SK-N-SH (cell line): Measurements from ENCODE around the gene PRKD2. TPM values are rescaled to one million over a fixed set of nuclear protein-coding genes. Genes with fewer than 3 reads are reported as not detected.
A peak's percentile ranks its signal among the peaks of the same experiment; 100 is the strongest.

ENCODE experiments used
- CTCF ChIA-PET: fragments of 300-600, 350-600 bp; formaldehyde crosslinking; extraction: SDS; loops from one replicate; lab custom pipeline; 2021; lab: Yijun Ruan, JAX
- POLR2A ChIA-PET: fragments of 350-600 bp; sonication (Branson Sonifier 250); formaldehyde crosslinking; extraction: SDS; loops from one replicate; lab custom pipeline; 2020; ENCODE audit warnings: antibody characterized with exemption, inconsistent platforms; lab: Yijun Ruan, JAX
- DNase-seq: peaks from one replicate; pipeline ENCODE4 v3.0.0; 2012
- H2AFZ ChIP-seq: fragments of 200-600 bp; sonication (generic); 2 replicates; pipeline ENCODE4 v1.8.1; 2016; ENCODE audit warnings: antibody characterized with exemption, mild to moderate bottlenecking, low read depth
- H3F3A ChIP-seq: fragments of 200-600 bp; sonication (generic); replicated peaks from 2 replicates; pipeline ENCODE3; 2016; ENCODE audit warnings: antibody characterized with exemption, mild to moderate bottlenecking; ENCODE audit not compliant: insufficient read depth
- H3K27ac ChIP-seq, 2 experiments: fragments of 200-500 bp in 1 of 2; fragments of 200-600 bp in 1 of 2; sonication (Bioruptor generic) in 1 of 2; sonication (generic), shearing (Covaris generic) in 1 of 2; 2 replicates each; pipeline versions ENCODE4 v1.5.1 to v1.6.1; 2014 to 2016; ENCODE audit warnings: low read depth in 2 of 2, inconsistent platforms in 1 of 2, low read length in 1 of 2, mild to moderate bottlenecking in 1 of 2, mixed read lengths in 1 of 2
- H3K27me3 ChIP-seq: fragments of 200-600 bp; sonication (generic), shearing (Covaris generic); 2 replicates; pipeline ENCODE4 v1.6.1; 2016; ENCODE audit warnings: mixed run types; ENCODE audit not compliant: insufficient read depth
- H3K36me3 ChIP-seq, 2 experiments: fragments of 200-500 bp in 1 of 2; fragments of 200-600 bp in 1 of 2; sonication (Bioruptor generic) in 1 of 2; sonication (generic) in 1 of 2; replicated peaks in 1 of 2; 2 replicates each; pipeline versions ENCODE3 to v1.5.1; 2014 to 2016; ENCODE audit warnings: low read length in 1 of 2, mild to moderate bottlenecking in 1 of 2; ENCODE audit not compliant: insufficient read depth in 2 of 2, control insufficient read depth in 1 of 2
- H3K4me1 ChIP-seq, 2 experiments: fragments of 200-500 bp in 1 of 2; fragments of 200-600 bp in 1 of 2; sonication (Bioruptor generic) in 1 of 2; sonication (generic), shearing (Covaris generic) in 1 of 2; 2 replicates each; pipeline versions ENCODE4 v1.5.1 to v1.6.1; 2014 to 2016; ENCODE audit warnings: low read depth in 1 of 2, low read length in 1 of 2, mixed run types in 1 of 2; ENCODE audit not compliant: insufficient read depth in 2 of 2, control insufficient read depth in 1 of 2
- H3K4me2 ChIP-seq: fragments of 200-600 bp; sonication (generic), shearing (Covaris generic); 2 replicates; pipeline ENCODE4 v1.6.1; 2017; ENCODE audit warnings: mixed run types
- H3K4me3 ChIP-seq, 2 experiments: fragments of 200-500 bp in 1 of 2; fragments of 200-600 bp in 1 of 2; sonication (Bioruptor generic) in 1 of 2; sonication (generic), shearing (Covaris generic) in 1 of 2; 2 replicates each; pipeline versions ENCODE4 v1.5.1 to v1.8.1; 2014 to 2016; ENCODE audit warnings: low read depth in 2 of 2, inconsistent platforms in 1 of 2, low read length in 1 of 2, mild to moderate bottlenecking in 1 of 2, mixed read lengths in 1 of 2, moderate library complexity in 1 of 2
- H3K79me2 ChIP-seq: fragments of 200-600 bp; sonication (generic); 2 replicates; pipeline ENCODE4 v1.8.1; 2017; ENCODE audit warnings: mild to moderate bottlenecking; ENCODE audit not compliant: insufficient read depth
- H3K9ac ChIP-seq: fragments of 200-600 bp; sonication (generic); 2 replicates; pipeline ENCODE4 v1.6.1; 2017; ENCODE audit warnings: mixed run types
- H3K9me2 ChIP-seq: fragments of 200-600 bp; sonication (generic); 2 replicates; pipeline ENCODE4 v1.6.1; 2017; ENCODE audit warnings: mixed run types
- H3K9me3 ChIP-seq: fragments of 200-600 bp; sonication (generic); 2 replicates; pipeline ENCODE4 v1.6.1; 2017; ENCODE audit warnings: mixed run types, mild to moderate bottlenecking, moderate library complexity
- H4K20me1 ChIP-seq: fragments of 200-600 bp; sonication (generic); 2 replicates; pipeline ENCODE4 v1.6.1; 2017; ENCODE audit warnings: mild to moderate bottlenecking, mixed run types; ENCODE audit not compliant: insufficient read depth
- CTCF ChIP-seq: fragments of 200-600 bp; sonication (generic); IDR thresholded peaks from 2 replicates; pipeline ENCODE4 v1.6.1; 2017; ENCODE audit warnings: antibody characterized with exemption, mild to moderate bottlenecking, moderate library complexity
- EZH2phosphoT487 ChIP-seq: fragments of 200-600 bp; sonication (generic); IDR thresholded peaks from 2 replicates; pipeline ENCODE4 v1.6.1; 2017; ENCODE audit warnings: low read depth, mixed run types, mild to moderate bottlenecking, antibody characterized with exemption, moderate library complexity, borderline replicate concordance
- FOSL2 ChIP-seq: IDR thresholded peaks from 2 replicates; pipeline ENCODE4 v1.4.0; 2012; ENCODE audit warnings: low read depth, mild to moderate bottlenecking, moderate library complexity, borderline replicate concordance
- FOXJ3 ChIP-seq: sonication (generic); formaldehyde crosslinking; IDR thresholded peaks from 2 replicates; pipeline ENCODE4 v1.5.1; 2020; ENCODE audit warnings: mild to moderate bottlenecking, missing genetic modification reagents
- FOXM1 ChIP-seq: IDR thresholded peaks from 2 replicates; pipeline ENCODE4 v1.4.0; 2012; ENCODE audit warnings: low read depth, mild to moderate bottlenecking
- GATA2 ChIP-seq: sonication (generic); formaldehyde crosslinking; IDR thresholded peaks from 2 replicates; pipeline ENCODE4 v1.5.0; 2020; ENCODE audit warnings: mild to moderate bottlenecking, missing genetic modification reagents
- IRF3 ChIP-seq: fragments of 150-350 bp; IDR thresholded peaks from 2 replicates; pipeline ENCODE4 v1.6.1; 2016; ENCODE audit warnings: mild to moderate bottlenecking, low read depth, low read length
- JUND ChIP-seq: IDR thresholded peaks from 2 replicates; pipeline ENCODE4 v1.4.0; 2012
- MAX ChIP-seq: IDR thresholded peaks from 2 replicates; pipeline ENCODE4 v1.4.0; 2012; ENCODE audit warnings: low read depth
- NFIC ChIP-seq: IDR thresholded peaks from 2 replicates; pipeline ENCODE4 v1.4.0; 2012; ENCODE audit warnings: borderline replicate concordance
- PBX3 ChIP-seq: IDR thresholded peaks from 2 replicates; pipeline ENCODE4; 2012
- RAD21 ChIP-seq: IDR thresholded peaks from 2 replicates; pipeline ENCODE4 v1.6.1; 2012; ENCODE audit warnings: mild to moderate bottlenecking, low read length
- REST ChIP-seq: IDR thresholded peaks from 2 replicates; pipeline ENCODE4 v1.6.1; 2012; ENCODE audit warnings: mild to moderate bottlenecking, low read depth, low read length, moderate library complexity
- RFX5 ChIP-seq: IDR thresholded peaks from 2 replicates; pipeline ENCODE4 v1.6.1; 2012; ENCODE audit warnings: mild to moderate bottlenecking, improper control_type of control experiment, low read length
- SIN3A ChIP-seq: IDR thresholded peaks from 2 replicates; pipeline ENCODE4 v1.6.1; 2012; ENCODE audit warnings: low read depth, mild to moderate bottlenecking, low read length, moderate library complexity, borderline replicate concordance
- SMC3 ChIP-seq: IDR thresholded peaks from 2 replicates; pipeline ENCODE4 v1.6.1; 2012; ENCODE audit warnings: low read depth, low read length, improper control_type of control experiment
- TEAD4 ChIP-seq: IDR thresholded peaks from 2 replicates; pipeline ENCODE4 v1.4.0; 2012; ENCODE audit warnings: mild to moderate bottlenecking, borderline replicate concordance; ENCODE audit not compliant: insufficient read depth
- USF2 ChIP-seq: fragments of 150-350 bp; IDR thresholded peaks from 2 replicates; pipeline ENCODE4 v1.6.1; 2017; ENCODE audit warnings: antibody characterized with exemption, low read length, low read depth, borderline replicate concordance
- YY1 ChIP-seq: IDR thresholded peaks from 2 replicates; pipeline ENCODE4 v1.4.0; 2012; ENCODE audit warnings: low read depth, mild to moderate bottlenecking
- WGBS: methylation state at CpG from one replicate; pipeline ENCODE4 v1.1.6; 2017; ENCODE audit warnings: low lambda C conversion rate; 5-methylcytosine and 5-hydroxymethylcytosine counted together
- polyA plus RNA-seq, 3 experiments: library from polyadenylated mRNA; depleted of rRNA; stranded (reverse); fragments of >200 nt; gene quantifications; 2 replicates each; pipeline ENCODE4 v1.2.3, GENCODE V29; 2012

PRKD2 gene
- polyA plus RNA-seq, 1 of the 3 experiments (the other 2 are of a cell fraction) = 21.4 TPM

GRCh38 chr19:46665072-46665471 lies 51.8 kb downstream of the PRKD2 start (continued):
- TF ChIP-seq MAX (no peak), GATA2 (CRISPR knock-in tag) (peak; percentile 69), USF2 (no peak), SMC3 (no peak), YY1 (no peak), NFIC (no peak), RFX5 (no peak), TEAD4 (no peak), IRF3 (no peak)

- peak; percentile 76 for DNase-seq
- H3K9me3 ChIP-seq = no peaks in the 10 kb centered on the region
- H3K27ac ChIP-seq = peak overlapping the region; percentile 52 to 84; a peak in 3 of 4 replicates
- no peaks in the 10 kb centered on the region; the same call in 1 of the 2 replicates for H3K79me2 ChIP-seq
- no peaks in the 10 kb centered on the region; the same call in 1 of the 2 replicates for H4K20me1 ChIP-seq
- ChIA-PET POLR2A (interaction anchor here (1.2 to 4.0 kb wide), 7 partner anchors 27 to 61 kb away, joined by 4 to 31 read pairs (median 12); partner anchors contain the start of genes CALM3 and GNG8), CTCF (interaction anchor here (0.5 to 9.5 kb wide), 46 partner anchors 10 to 179 kb away, joined by 3 to 471 read pairs (median 4); partner anchors contain the start of genes CALM3, GNG8 and PTGIR)
- no peaks in the 10 kb centered on the region for H3K27me3 ChIP-seq
- H3K4me1 ChIP-seq = peaks cover 0 to 18% of the 10 kb centered on the region in 2 experiments; a peak in 1 of 4 replicates
- H3K4me3 ChIP-seq = peak overlapping the region; percentile 39 to 59
- WGBS = 6% methylated on average over 19 of the region's 19 CpGs
- no peaks in the 10 kb centered on the region for H3K9me2 ChIP-seq
- peaks cover 17% of the 10 kb centered on the region for H3F3A ChIP-seq
- H2AFZ ChIP-seq = peak overlapping the region; percentile 84
- no peaks in the 10 kb centered on the region for H3K36me3 ChIP-seq
- peak overlapping the region; percentile 79 for H3K4me2 ChIP-seq
- peak overlapping the region; percentile 47; the same call in 1 of the 2 replicates for H3K9ac ChIP-seq
- TF ChIP-seq FOXM1 (no peak), YY1 (no peak), EZH2phosphoT487 (no peak), REST (no peak), CTCF (peak; percentile 98), FOSL2 (no peak), FOXJ3 (CRISPR knock-in tag) (no peak), TEAD4 (no peak), SIN3A (0 out of 2 replicates have a peak, but pooled peaks have one; percentile 46), JUND (no peak), PBX3 (no peak), RFX5 (no peak), RAD21 (peak; percentile 100)
These were observed 55.0 kb downstream of the PRKD2 start for GRCh38 chr19:46661735-46662592.
